ENCODE measurements around the gene CYTIP.
"Not testable (repeated sequence)": the region's sequence is repeated elsewhere in the genome, so short reads cannot be mapped to it uniquely, and the experiment has no call there.

The CYTIP gene

DNA sequence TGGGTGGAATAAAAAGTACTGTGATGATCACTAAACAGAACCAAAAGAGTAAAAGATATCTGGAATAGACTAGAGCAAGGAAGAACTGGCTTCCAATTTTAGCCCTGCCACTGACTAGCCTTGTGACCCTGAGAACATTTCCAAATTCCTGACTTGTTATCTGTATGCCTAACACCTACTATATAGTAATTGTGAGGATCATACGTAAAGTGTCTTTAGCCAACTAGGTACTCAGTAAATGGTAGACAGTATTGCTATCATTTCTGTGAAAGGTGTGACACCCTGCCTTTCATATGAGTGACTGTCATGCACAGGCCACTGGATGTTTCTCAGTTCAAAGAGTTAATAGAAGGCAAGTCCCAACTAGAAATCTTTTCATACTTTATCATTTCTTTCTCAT lies 29.8 kb downstream of the CYTIP start:
- H3K4me3 ChIP-seq (ENCODE audit: low read depth, low read length), result no peak overlapping the region
- in situ Hi-C loops (cut with HindIII; ENCODE audit: low pct_ligation_motif_present, low sequenced_read_pairs), result no loop called here
- no peak overlapping the region for H3K27ac ChIP-seq
- no peak for DNase-seq
- H3K36me3 ChIP-seq (replicated peaks), result no peaks in the 10 kb centered on the region
- no peaks in the 10 kb centered on the region for H3K27me3 ChIP-seq (replicated peaks)
- TF ChIP-seq, protein P1, sequence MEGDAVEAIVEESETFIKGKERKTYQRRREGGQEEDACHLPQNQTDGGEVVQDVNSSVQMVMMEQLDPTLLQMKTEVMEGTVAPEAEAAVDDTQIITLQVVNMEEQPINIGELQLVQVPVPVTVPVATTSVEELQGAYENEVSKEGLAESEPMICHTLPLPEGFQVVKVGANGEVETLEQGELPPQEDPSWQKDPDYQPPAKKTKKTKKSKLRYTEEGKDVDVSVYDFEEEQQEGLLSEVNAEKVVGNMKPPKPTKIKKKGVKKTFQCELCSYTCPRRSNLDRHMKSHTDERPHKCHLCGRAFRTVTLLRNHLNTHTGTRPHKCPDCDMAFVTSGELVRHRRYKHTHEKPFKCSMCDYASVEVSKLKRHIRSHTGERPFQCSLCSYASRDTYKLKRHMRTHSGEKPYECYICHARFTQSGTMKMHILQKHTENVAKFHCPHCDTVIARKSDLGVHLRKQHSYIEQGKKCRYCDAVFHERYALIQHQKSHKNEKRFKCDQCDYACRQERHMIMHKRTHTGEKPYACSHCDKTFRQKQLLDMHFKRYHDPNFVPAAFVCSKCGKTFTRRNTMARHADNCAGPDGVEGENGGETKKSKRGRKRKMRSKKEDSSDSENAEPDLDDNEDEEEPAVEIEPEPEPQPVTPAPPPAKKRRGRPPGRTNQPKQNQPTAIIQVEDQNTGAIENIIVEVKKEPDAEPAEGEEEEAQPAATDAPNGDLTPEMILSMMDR (IDR thresholded peaks at IDR 0.05; ENCODE audit: low read depth, low read length, missing control alignments), result no peak

DNA sequence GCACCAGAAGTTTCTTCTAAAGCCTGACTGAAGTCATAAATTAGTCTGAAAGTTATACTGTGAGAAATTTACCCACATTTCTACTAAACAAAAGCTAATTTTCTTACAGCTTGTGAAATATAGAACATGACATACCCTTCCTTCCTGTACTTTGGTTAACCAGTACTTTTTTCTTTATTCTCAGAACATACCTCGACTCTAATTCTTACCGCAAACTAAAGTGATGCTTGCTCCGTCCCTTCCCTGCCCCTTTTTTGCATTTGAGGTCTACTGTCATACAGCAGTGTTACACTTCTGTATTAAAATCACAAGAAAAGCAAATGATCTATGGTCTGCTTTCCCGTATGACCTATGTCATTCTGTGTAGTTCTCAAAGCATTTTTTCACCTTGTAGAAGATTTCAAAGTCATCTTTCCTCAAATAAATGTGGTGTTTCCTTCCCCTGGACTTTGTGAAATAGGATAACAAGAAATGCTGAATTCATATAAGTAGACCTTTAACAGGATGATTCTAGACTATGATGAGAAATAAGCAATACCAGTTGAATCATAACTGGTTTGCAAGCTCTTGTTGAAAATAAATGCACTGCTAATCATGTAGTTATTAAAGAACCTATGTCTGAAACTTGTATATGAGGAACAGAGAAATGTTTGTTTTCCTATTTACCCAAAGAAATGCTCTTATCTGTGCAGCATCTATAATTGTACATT lies 30.4 kb downstream of the CYTIP start:
- in situ Hi-C loops (cut with HindIII; ENCODE audit: low pct_ligation_motif_present, low sequenced_read_pairs), result no loop called here
- DNase-seq, result no peak
- TF ChIP-seq, protein P1 (IDR thresholded peaks at IDR 0.05; ENCODE audit: low read depth, low read length, missing control alignments), result no peak
- Histone ChIP-seq H3K4me3 (ENCODE audit: low read depth, low read length) (no peak overlapping the region), H3K36me3 (replicated peaks) (no peaks in the 10 kb centered on the region), H3K27ac (no peak overlapping the region), H3K27me3 (replicated peaks) (no peaks in the 10 kb centered on the region)

DNA sequence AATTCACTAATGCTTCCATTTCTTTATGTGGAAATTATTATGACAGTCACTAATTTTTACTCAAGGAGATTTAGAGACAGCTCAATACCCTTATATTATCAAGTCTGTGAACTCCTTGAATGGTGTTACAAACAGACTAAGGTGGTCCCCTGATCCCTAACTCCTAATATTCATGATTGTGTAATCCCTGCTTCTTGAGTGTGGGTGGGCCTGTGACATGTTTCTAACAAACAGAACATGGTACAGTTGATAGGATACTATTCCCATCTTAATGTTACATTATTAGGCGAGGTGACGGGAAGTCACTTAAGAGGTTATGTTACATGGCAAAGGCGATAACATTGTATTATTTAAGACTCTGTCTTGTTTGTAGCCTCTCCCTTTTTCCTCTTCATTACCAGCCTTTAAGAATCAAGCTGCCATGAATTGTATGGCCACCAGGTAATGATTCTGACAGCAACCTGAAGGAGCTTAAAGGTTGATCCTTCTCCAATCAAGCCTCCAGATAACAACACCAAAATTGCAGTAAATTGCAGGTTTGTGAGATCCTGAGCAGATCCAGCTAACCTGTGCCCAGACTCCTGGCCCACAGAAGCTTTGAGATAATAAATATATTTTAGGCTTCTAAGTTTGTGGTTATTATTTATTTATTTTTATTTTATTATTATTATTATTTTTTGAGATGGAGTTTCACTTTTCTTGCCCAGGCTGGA lies 32.1 kb downstream of the CYTIP start:
- TF ChIP-seq, protein P1 (IDR thresholded peaks at IDR 0.05; ENCODE audit: low read depth, low read length, missing control alignments), result no peak
- H3K36me3 ChIP-seq (replicated peaks), result no peaks in the 10 kb centered on the region
- no peak overlapping the region for H3K4me3 ChIP-seq (ENCODE audit: low read depth, low read length)
- H3K27ac ChIP-seq, result no peak overlapping the region
- no peaks in the 10 kb centered on the region for H3K27me3 ChIP-seq (replicated peaks)
- no peak for DNase-seq
- in situ Hi-C loops (cut with HindIII; ENCODE audit: low pct_ligation_motif_present, low sequenced_read_pairs), result no loop called here

DNA sequence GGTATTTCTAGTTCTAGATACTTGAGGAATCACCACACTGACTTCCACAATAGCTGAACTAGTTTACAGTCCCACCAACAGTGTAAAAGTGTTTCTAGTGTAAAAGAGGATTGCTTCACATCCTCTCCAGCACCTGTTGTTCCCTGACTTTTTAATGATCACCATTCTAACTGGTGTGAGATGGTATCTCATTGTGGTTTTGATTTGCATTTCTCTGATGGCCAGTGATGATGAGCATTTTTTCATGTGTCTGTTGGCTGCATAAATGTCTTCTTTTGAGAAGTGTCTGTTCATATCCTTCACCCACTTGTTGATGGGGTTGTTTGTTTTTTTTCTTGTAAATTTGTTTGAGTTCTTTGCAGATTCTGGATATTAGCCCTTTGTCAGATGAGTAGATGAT lies 38.5 kb downstream of the CYTIP start:
- H3K4me3 ChIP-seq (ENCODE audit: low read depth, low read length); H3K36me3 ChIP-seq (replicated peaks); H3K27ac ChIP-seq; DNase-seq; in situ Hi-C loops (cut with HindIII; ENCODE audit: low pct_ligation_motif_present, low sequenced_read_pairs); H3K27me3 ChIP-seq (replicated peaks): not testable (repeated sequence)

DNA sequence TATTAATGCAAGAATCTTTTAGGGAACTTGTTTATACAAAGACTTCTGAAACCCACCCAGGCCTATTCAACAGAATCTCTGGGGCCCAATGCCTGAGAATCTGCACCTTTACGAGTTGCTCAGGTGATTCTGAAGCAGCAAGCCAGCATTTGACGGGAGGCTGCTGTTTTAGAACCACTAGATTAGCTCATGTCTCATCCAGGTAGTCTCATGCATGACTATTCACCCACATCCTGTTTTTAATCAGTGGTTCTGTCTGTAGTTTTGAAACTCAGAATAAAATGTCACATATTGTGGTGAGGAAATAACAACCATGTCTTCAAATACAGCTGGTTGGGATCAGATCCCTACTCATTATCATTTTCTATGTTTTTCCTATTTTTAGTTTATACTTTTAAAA lies 39.5 kb downstream of the CYTIP start:
- in situ Hi-C loops (cut with HindIII; ENCODE audit: low pct_ligation_motif_present, low sequenced_read_pairs), result no loop called here

DNA sequence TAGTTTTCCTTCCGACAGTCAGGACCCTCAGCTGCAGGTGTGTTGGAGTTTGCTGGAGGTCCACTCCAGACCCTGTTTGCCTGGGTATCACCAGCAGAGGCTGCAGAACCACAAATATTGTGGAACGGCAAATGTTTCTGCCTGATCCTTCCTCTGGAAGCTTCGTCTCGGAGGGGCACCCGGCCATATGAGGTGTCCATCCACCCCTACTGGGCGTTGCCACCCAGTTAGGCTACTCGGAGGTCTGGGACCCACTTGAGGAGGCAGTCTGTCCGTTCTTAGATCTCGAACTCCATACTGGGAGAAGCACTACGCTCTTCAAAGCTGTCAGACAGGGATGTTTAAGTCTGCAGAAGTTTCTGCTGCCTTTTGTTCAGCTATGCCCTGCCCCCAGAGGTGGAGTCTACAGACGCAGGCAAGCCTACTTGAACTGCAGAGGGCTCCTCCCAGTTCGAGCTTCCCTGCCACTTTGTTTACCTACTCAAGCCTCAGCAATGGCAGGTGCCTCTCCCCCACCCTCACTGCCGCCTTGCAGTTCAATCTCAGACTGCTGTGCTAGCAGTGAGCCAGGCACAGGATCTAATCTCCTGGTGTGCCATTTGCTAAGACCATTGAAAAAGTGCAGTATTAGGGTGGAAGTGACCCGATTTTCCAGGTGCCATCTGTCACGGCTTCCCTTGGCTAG lies 40.9 kb downstream of the CYTIP start:
- H3K36me3 ChIP-seq (replicated peaks); DNase-seq; H3K4me3 ChIP-seq (ENCODE audit: low read depth, low read length); H3K27me3 ChIP-seq (replicated peaks); in situ Hi-C loops (cut with HindIII; ENCODE audit: low pct_ligation_motif_present, low sequenced_read_pairs); H3K27ac ChIP-seq: not testable (repeated sequence)

More for the DNA sequence above, 39.5 kb downstream of the CYTIP start:
- Histone ChIP-seq H3K27me3 (replicated peaks) (no peaks in the 10 kb centered on the region), H3K36me3 (replicated peaks) (no peaks in the 10 kb centered on the region), H3K4me3 (ENCODE audit: low read depth, low read length) (no peak overlapping the region), H3K27ac (no peak overlapping the region)
- TF ChIP-seq, protein P1 (IDR thresholded peaks at IDR 0.05; ENCODE audit: low read depth, low read length, missing control alignments), result no peak
- no peak for DNase-seq

All from brain microvascular endothelial cell (primary cell).